GM12878 (cell line): ENCODE results near the gene SLITRK3. TPM values are rescaled to one million over a fixed set of nuclear protein-coding genes. Genes with fewer than 3 reads are reported as not detected.

Experiments used
- ATAC-seq: fragments of 200-7000 bp; cut with Tn5 transposase; 3 replicates; pipeline ENCODE4 v1.9.1; 2020; ENCODE audit warnings: mild to moderate bottlenecking, moderate library complexity
- BruUV-seq: library from RNA; stranded (reverse); fragments of 400-500 nt; replicated peaks from 2 replicates; lab custom pipeline; 2021; lab: Mats Ljungman, UMichigan
- CTCF ChIA-PET: fragments of 300-600 bp; sonication (Branson Sonifier 250); formaldehyde crosslinking; extraction: SDS; loops from one replicate; lab custom pipeline; 2021; ENCODE audit warnings: inconsistent platforms; lab: Yijun Ruan, JAX
- POLR2A ChIA-PET: fragments of 350-600 bp; formaldehyde crosslinking; extraction: SDS; loops from one replicate; lab custom pipeline; 2021; ENCODE audit warnings: inconsistent platforms; lab: Charles Lee
- RAD21 ChIA-PET: fragments of 300-600 bp; sonication (Branson Sonifier 250); formaldehyde crosslinking; loops from one replicate; lab custom pipeline; 2023; ENCODE audit warnings: antibody characterized with exemption; ENCODE audit not compliant: unreplicated experiment; lab: Charles Lee
- SMC1A ChIA-PET: fragments of 300-600 bp; sonication (Branson Sonifier 250); formaldehyde crosslinking; loops from one replicate; lab custom pipeline; 2023; ENCODE audit not compliant: unreplicated experiment, uncharacterized antibody; lab: Charles Lee
- DNase-seq: peaks from one replicate; pipeline ENCODE4 v3.0.0-alpha.2; 2011; ENCODE audit warnings: low read depth, low spot score
- FAIRE-seq: peaks from 3 replicates; lab custom pipeline; 2011; peaks lifted over from hg19 to GRCh38; lab: Jason Lieb, UNC
- H2AFZ ChIP-seq: 2 replicates; pipeline ENCODE4 v1.6.0; 2011; ENCODE audit warnings: low read depth, low read length, control low read depth; ENCODE audit not compliant: control insufficient read depth
- H3K27ac ChIP-seq: 2 replicates; pipeline ENCODE4 v1.5.1; 2011; ENCODE audit warnings: control low read depth; ENCODE audit not compliant: control insufficient read depth, insufficient read depth
- H3K27me3 ChIP-seq, 2 experiments: replicated peaks in 1 of 2; 2 replicates each; pipeline versions ENCODE4 v1.6.0 to v1.6.1; 2011; ENCODE audit warnings: low read length in 1 of 2; ENCODE audit not compliant: control insufficient read depth in 2 of 2, insufficient read depth in 2 of 2
- H3K36me3 ChIP-seq, 2 experiments: 2 replicates each; pipeline ENCODE4 v1.5.1; 2011; ENCODE audit warnings: low read length in 1 of 2; ENCODE audit not compliant: control insufficient read depth in 2 of 2, insufficient read depth in 2 of 2
- H3K4me1 ChIP-seq: 2 replicates; pipeline ENCODE4 v1.6.1; 2011; ENCODE audit warnings: mild to moderate bottlenecking, low read length, moderate library complexity, mixed read lengths; ENCODE audit not compliant: control insufficient read depth, insufficient read depth
- H3K4me2 ChIP-seq: 2 replicates; pipeline ENCODE4 v1.6.0; 2011; ENCODE audit warnings: control low read depth; ENCODE audit not compliant: control insufficient read depth, insufficient read depth
- H3K4me3 ChIP-seq: fragments of 200-600 bp; sonication (generic); 2 replicates; pipeline ENCODE4 v1.5.1; 2016
- H3K79me2 ChIP-seq: 2 replicates; pipeline ENCODE4 v1.6.0; 2011; ENCODE audit warnings: low read length; ENCODE audit not compliant: control insufficient read depth, insufficient read depth
- H3K9ac ChIP-seq: 2 replicates; pipeline ENCODE4 v1.8.0; 2011; ENCODE audit warnings: low read length, control low read depth, mixed read lengths; ENCODE audit not compliant: control insufficient read depth, insufficient read depth
- H3K9me3 ChIP-seq: replicated peaks from 3 replicates; pipeline ENCODE4 v1.5.1; 2011; ENCODE audit warnings: mild to moderate bottlenecking, low read length; ENCODE audit not compliant: control insufficient read depth, insufficient read depth
- H4K20me1 ChIP-seq: 2 replicates; pipeline ENCODE4 v1.6.0; 2011; ENCODE audit not compliant: control insufficient read depth, insufficient read depth
- CEBPZ ChIP-seq: fragments of 150-350 bp; IDR thresholded peaks from 2 replicates; pipeline ENCODE4 v1.6.1; 2016; ENCODE audit warnings: low read depth, low read length
- CHD1 ChIP-seq: IDR thresholded peaks from 2 replicates; pipeline ENCODE4 v1.6.1; 2012; ENCODE audit warnings: low read depth, low read length, improper control_type of control experiment
- CTCF ChIP-seq, 3 experiments: IDR thresholded peaks in 2 of 3; conservative IDR thresholded peaks in 1 of 3; 2 replicates each; pipeline ENCODE4 v1.5.1; 2011; ENCODE audit warnings: low read depth in 3 of 3, low read length in 3 of 3, mild to moderate bottlenecking in 3 of 3, control low read depth in 2 of 3, moderate library complexity in 2 of 3, inconsistent platforms in 1 of 3, mixed read lengths in 1 of 3; ENCODE audit not compliant: control insufficient read depth in 2 of 3, insufficient read depth in 1 of 3; ENCODE audit errors: extremely low read depth in 1 of 3
- EZH2 ChIP-seq: IDR thresholded peaks from 2 replicates; pipeline ENCODE4 v1.6.1; 2012; ENCODE audit warnings: low read depth, mild to moderate bottlenecking, control low read depth, inconsistent platforms, low read length, borderline replicate concordance; ENCODE audit not compliant: control insufficient read depth
- HSF1 ChIP-seq: fragments of 150-350 bp; IDR thresholded peaks from 2 replicates; pipeline ENCODE4 v1.6.1; 2014; ENCODE audit warnings: mild to moderate bottlenecking, low read depth, low read length
- IKZF2 ChIP-seq, 2 experiments: fragments of 450-650 bp; IDR thresholded peaks; 2 replicates each; pipeline ENCODE4 v1.6.1; 2017; ENCODE audit warnings: mild to moderate bottlenecking in 2 of 2, moderate library complexity in 2 of 2
- IRF4 ChIP-seq: IDR thresholded peaks from 2 replicates; pipeline ENCODE4 v1.6.1; 2011; ENCODE audit warnings: low read depth, low read length
- JUNB ChIP-seq: IDR thresholded peaks from 2 replicates; pipeline ENCODE4 v1.6.1; 2016; ENCODE audit warnings: antibody characterized with exemption, mild to moderate bottlenecking
- JUND ChIP-seq: IDR thresholded peaks from 2 replicates; pipeline ENCODE4 v1.6.1; 2012; ENCODE audit warnings: low read depth, mild to moderate bottlenecking, low read length, improper control_type of control experiment, moderate library complexity
- MLLT1 ChIP-seq: fragments of 450-650 bp; IDR thresholded peaks from 2 replicates; pipeline ENCODE4 v1.6.1; 2016; ENCODE audit warnings: mild to moderate bottlenecking
- RELA ChIP-seq: fragments of 450-650 bp; IDR thresholded peaks from 2 replicates; pipeline ENCODE4 v1.8.0; 2014; ENCODE audit warnings: borderline replicate concordance; ENCODE audit not compliant: partially characterized antibody
- SKIL ChIP-seq: fragments of 450-650 bp; IDR thresholded peaks from 2 replicates; pipeline ENCODE4 v1.6.1; 2017; ENCODE audit warnings: mild to moderate bottlenecking, low read depth, inconsistent platforms; ENCODE audit not compliant: poor library complexity, severe bottlenecking
- ZNF274 ChIP-seq: IDR thresholded peaks from one replicate; pipeline ENCODE4 v1.8.0; 2011; ENCODE audit not compliant: insufficient read length, insufficient read depth
- ZZZ3 ChIP-seq: IDR thresholded peaks from 2 replicates; pipeline ENCODE4 v1.6.1; 2011; ENCODE audit warnings: low read depth; ENCODE audit not compliant: control insufficient read depth, insufficient read length
- WGBS: methylation state at CpG from one replicate; pipeline ENCODE4 v1.1.6; 2016; ENCODE audit warnings: low lambda C conversion rate; ENCODE audit not compliant: insufficient replicate concordance, insufficient coverage; ENCODE audit errors: missing lambda C conversion rate; 5-methylcytosine and 5-hydroxymethylcytosine counted together
- in situ Hi-C: fragments of 300-500 bp; cut with MboI; formaldehyde crosslinking; loops from 9 replicates; pipeline ENCODE4 v1.14.3; 2018; ENCODE audit warnings: mixed read lengths
- intact Hi-C: fragments of 100-400 bp; cut with micrococcal nuclease; formaldehyde crosslinking; loops from one replicate; pipeline ENCODE4 v1.14.2; 2022; ENCODE audit not compliant: unreplicated experiment
- polyA plus RNA-seq, 11 experiments: library from polyadenylated mRNA; depleted of rRNA in 4 of 11; unstranded in 6 of 11; stranded (reverse) in 5 of 11; fragments of >200 nt; fragmentation: Nextera tagmentation in 4 of 11; fragmentation: Illumina TruSeq in 1 of 11; extraction: Ambion mirVana in 4 of 11; extraction: Trizol in 1 of 11; gene quantifications; 1 replicate in 1 of 11; 2 replicates in 10 of 11; pipeline versions ENCODE4 v1.2.1 to v1.2.3, GENCODE V29; 2011 to 2016; ENCODE audit warnings: inconsistent platforms in 2 of 11, missing spikeins in 2 of 11, low read depth in 1 of 11
- total RNA-seq, 4 experiments: library from RNA; depleted of rRNA in 3 of 4; stranded (reverse); fragments of >200 nt in 3 of 4; fragmentation: Illumina TruSeq in 1 of 4; extraction: Trizol in 1 of 4; gene quantifications; 2 replicates each; pipeline versions ENCODE4 v1.2.1 to v1.2.3, GENCODE V29; 2013 to 2021

SLITRK3 gene
- total and polyA plus RNA-seq, 10 of the 15 experiments (the other 5 are each of a cell fraction or from before 2014, with no cell fraction given) = 0.03 TPM; not detected in 9

GRCh38 chr3:165197481-165197800, 1.3 kb upstream of the SLITRK3 start:
- Histone ChIP-seq H3K4me1 (no peaks in the 10 kb centered on the region), H3K9ac (no peak overlapping the region), H3K27me3 (peaks cover 7 to 11% of the 10 kb centered on the region in 2 experiments), H2AFZ (no peak overlapping the region), H3K79me2 (no peaks in the 10 kb centered on the region), H3K27ac (no peak overlapping the region), H3K4me2 (no peak overlapping the region), H4K20me1 (no peaks in the 10 kb centered on the region), H3K9me3 (no peaks in the 10 kb centered on the region), H3K36me3 (no peaks in the 10 kb centered on the region), H3K4me3 (no peak overlapping the region)
- 0% methylated on average over 3 of the region's 3 CpGs for WGBS
- FAIRE-seq (no peak), ATAC-seq (no peak), DNase-seq (no peak)
- ChIA-PET POLR2A (no interaction called here), CTCF (no interaction called here), SMC1A (interaction anchor here (0.6 kb wide), 1 partner anchor 315 kb away, joined by 3 read pairs; no protein-coding TSS in a partner anchor), RAD21 (no interaction called here)
- in situ Hi-C loops = no loop called here
- BruUV-seq = no TSS peak
- intact Hi-C loops = no loop called here
- TF ChIP-seq JUND (no peak), HSF1 (no peak), IKZF2 (IDR thresholded peaks at IDR 0.05) (no peak), RELA (no peak), CTCF (IDR thresholded peaks at IDR 0.05 in 2 of 3, conservative IDR thresholded peaks at IDR 0.05 in 1 of 3; ENCODE audit: control insufficient read depth in 2 of 3, extremely low read depth in 1 of 3, insufficient read depth in 1 of 3, low read depth in 3 of 3, low read length in 3 of 3) (no peak), ZNF274 (no peak), MLLT1 (no peak), SKIL (no peak), JUNB (no peak), ZZZ3 (no peak), CHD1 (no peak), IRF4 (no peak), EZH2 (no peak), CEBPZ (no peak)
